IMR-90 (cell line): ENCODE results near the gene NLRC5. TPM values are rescaled to one million over a fixed set of nuclear protein-coding genes. Genes with fewer than 3 reads are reported as not detected.

ENCODE experiments used
- ATAC-seq: fragments of 200-7000 bp; cut with Tn5 transposase; 2 replicates; pipeline ENCODE4 v1.9.1; 2020; ENCODE audit warnings: low read depth, mild to moderate bottlenecking, moderate library complexity
- BruUV-seq: library from RNA; stranded (reverse); fragments of 400-500 nt; replicated peaks from 2 replicates; lab custom pipeline; 2021; lab: Mats Ljungman, UMichigan
- CTCF ChIA-PET: fragments of 300-600 bp; formaldehyde crosslinking; extraction: SDS; loops from one replicate; lab custom pipeline; 2021; ENCODE audit warnings: antibody characterized with exemption; lab: Yijun Ruan, JAX
- POLR2A ChIA-PET: fragments of 300-600 bp; sonication (Branson Sonifier 250); formaldehyde crosslinking; loops from one replicate; lab custom pipeline; 2022; ENCODE audit warnings: antibody characterized with exemption; ENCODE audit not compliant: unreplicated experiment; lab: Charles Lee
- DNase-seq: peaks from one replicate; pipeline ENCODE4 v3.0.0; 2013
- H2AFZ ChIP-seq: replicated peaks from 2 replicates; pipeline ENCODE3; 2013; ENCODE audit warnings: low read length, mild to moderate bottlenecking; ENCODE audit not compliant: poor library complexity
- H2AK5ac ChIP-seq: 2 replicates; pipeline ENCODE4 v1.6.1; 2013; ENCODE audit warnings: low read depth, low read length, inconsistent platforms
- H2AK9ac ChIP-seq: replicated peaks from 2 replicates; pipeline ENCODE3; 2013; ENCODE audit warnings: mild to moderate bottlenecking, low read depth, low read length, moderate library complexity; ENCODE audit not compliant: poor library complexity
- H2BK120ac ChIP-seq: 2 replicates; pipeline ENCODE4 v1.6.1; 2013; ENCODE audit warnings: low read depth, low read length, inconsistent platforms
- H2BK15ac ChIP-seq: 3 replicates; pipeline ENCODE4 v1.6.1; 2013; ENCODE audit warnings: low read depth, low read length, inconsistent platforms
- H2BK20ac ChIP-seq: 2 replicates; pipeline ENCODE4 v1.6.1; 2013; ENCODE audit warnings: low read depth, mild to moderate bottlenecking, inconsistent platforms, low read length, moderate library complexity
- H2BK5ac ChIP-seq: 2 replicates; pipeline ENCODE4 v1.6.1; 2013; ENCODE audit warnings: mild to moderate bottlenecking, low read depth, low read length, inconsistent platforms; ENCODE audit not compliant: poor library complexity, severe bottlenecking
- H3K14ac ChIP-seq: replicated peaks from 2 replicates; pipeline ENCODE4 v1.6.1; 2013; ENCODE audit warnings: low read depth, low read length, inconsistent platforms
- H3K18ac ChIP-seq: 2 replicates; pipeline ENCODE4 v1.6.1; 2013; ENCODE audit warnings: low read depth, low read length, control low read depth
- H3K23ac ChIP-seq: 2 replicates; pipeline ENCODE4 v1.6.1; 2013; ENCODE audit warnings: low read depth, low read length, inconsistent platforms
- H3K27ac ChIP-seq: 2 replicates; pipeline ENCODE4 v1.5.1; 2013; ENCODE audit warnings: mild to moderate bottlenecking, control low read depth, low read length; ENCODE audit not compliant: insufficient read depth
- H3K27me3 ChIP-seq: 2 replicates; pipeline ENCODE4 v1.6.1; 2013; ENCODE audit warnings: low read length; ENCODE audit not compliant: control insufficient read depth, insufficient read depth
- H3K36me3 ChIP-seq: 2 replicates; pipeline ENCODE4 v1.6.1; 2013; ENCODE audit warnings: low read length, mixed read lengths; ENCODE audit not compliant: control insufficient read depth, insufficient read depth
- H3K4ac ChIP-seq: 2 replicates; pipeline ENCODE4 v1.6.1; 2013; ENCODE audit warnings: low read depth, low read length, inconsistent platforms
- H3K4me1 ChIP-seq: 2 replicates; pipeline ENCODE4 v1.6.1; 2013; ENCODE audit warnings: low read length, mixed read lengths; ENCODE audit not compliant: control insufficient read depth, insufficient read depth
- H3K4me2 ChIP-seq: 2 replicates; pipeline ENCODE4 v1.6.1; 2013; ENCODE audit warnings: low read depth, mild to moderate bottlenecking, control low read depth, low read length, moderate library complexity
- H3K4me3 ChIP-seq: 2 replicates; pipeline ENCODE4 v1.5.1; 2013; ENCODE audit warnings: low read depth, mild to moderate bottlenecking, control low read depth, low read length, moderate library complexity; ENCODE audit not compliant: insufficient read depth
- H3K56ac ChIP-seq: 2 replicates; pipeline ENCODE4 v1.6.1; 2013; ENCODE audit warnings: low read length, inconsistent platforms; ENCODE audit not compliant: insufficient read depth; ENCODE audit errors: extremely low read depth
- H3K79me1 ChIP-seq, 2 experiments: 2 replicates each; pipeline ENCODE4 v1.6.1; 2013; ENCODE audit warnings: low read length in 2 of 2, inconsistent platforms in 1 of 2, low read depth in 1 of 2
- H3K9ac ChIP-seq: 2 replicates; pipeline ENCODE4 v1.6.1; 2013; ENCODE audit warnings: low read depth, low read length, control low read depth
- H3K9me1 ChIP-seq: 2 replicates; pipeline ENCODE4 v1.6.1; 2013; ENCODE audit warnings: low read length, inconsistent platforms; ENCODE audit not compliant: insufficient read depth
- H3K9me3 ChIP-seq: 2 replicates; pipeline ENCODE4 v1.6.1; 2013; ENCODE audit warnings: low read length; ENCODE audit not compliant: control insufficient read depth, insufficient read depth
- H4K20me1 ChIP-seq: 2 replicates; pipeline ENCODE4 v1.6.1; 2013; ENCODE audit warnings: low read length, inconsistent platforms; ENCODE audit not compliant: insufficient read depth
- H4K5ac ChIP-seq: 2 replicates; pipeline ENCODE4 v1.6.1; 2013; ENCODE audit warnings: mild to moderate bottlenecking, low read depth, low read length, control low read depth
- H4K8ac ChIP-seq, 2 experiments: 2 replicates each; pipeline ENCODE4 v1.6.1; 2013; ENCODE audit warnings: low read depth in 2 of 2, low read length in 2 of 2, control low read depth in 1 of 2, inconsistent platforms in 1 of 2
- H4K91ac ChIP-seq: 2 replicates; pipeline ENCODE4 v1.6.1; 2013; ENCODE audit warnings: low read depth, low read length, inconsistent platforms; ENCODE audit not compliant: insufficient read depth
- CEBPB ChIP-seq: IDR thresholded peaks from 2 replicates; pipeline ENCODE4 v1.6.1; 2012; ENCODE audit warnings: low read depth, low read length, improper control_type of control experiment
- MXI1 ChIP-seq: IDR thresholded peaks from 2 replicates; pipeline ENCODE4 v1.6.1; 2012; ENCODE audit warnings: low read depth, mild to moderate bottlenecking, low read length, moderate library complexity, borderline replicate concordance
- WGBS, 2 experiments: methylation state at CpG; one replicate each; pipeline versions ENCODE4 v1.1.5 to v1.1.7; 2013; ENCODE audit warnings: missing lambda C conversion rate in 2 of 2; ENCODE audit not compliant: insufficient read length in 1 of 2; ENCODE audit errors: extremely low coverage in 2 of 2; 5-methylcytosine and 5-hydroxymethylcytosine counted together
- dilution Hi-C: fragments of 300-500 bp; cut with HindIII; formaldehyde crosslinking; loops from one replicate; pipeline ENCODE4 v1.14.3; 2018; ENCODE audit warnings: low sequenced_read_pairs; ENCODE audit not compliant: unreplicated experiment
- in situ Hi-C: fragments of 300-500 bp; cut with MboI; formaldehyde crosslinking; loops from 3 replicates; pipeline ENCODE4 v1.14.3; 2019; ENCODE audit warnings: low sequenced_read_pairs, inconsistent platforms, mixed read lengths
- intact Hi-C: fragments of 100-400 bp; cut with micrococcal nuclease; formaldehyde crosslinking; loops from 2 replicates; pipeline ENCODE4 v1.10.0; 2022
- polyA plus RNA-seq, 3 experiments: library from polyadenylated mRNA; depleted of rRNA; stranded (reverse); fragments of >200 nt; gene quantifications; 2 replicates each; pipeline ENCODE4 v1.2.3, GENCODE V29; 2012; ENCODE audit warnings: low replicate concordance in 1 of 3
- total RNA-seq: library from RNA; depleted of rRNA; stranded (reverse); fragments of >200 nt; gene quantifications from 2 replicates; pipeline ENCODE4 v1.2.3, GENCODE V29; 2012

NLRC5 gene
- total and polyA plus RNA-seq, 2 of the 4 experiments (the other 2 are of a cell fraction), result 9.1 to 14.9 TPM

DNA sequence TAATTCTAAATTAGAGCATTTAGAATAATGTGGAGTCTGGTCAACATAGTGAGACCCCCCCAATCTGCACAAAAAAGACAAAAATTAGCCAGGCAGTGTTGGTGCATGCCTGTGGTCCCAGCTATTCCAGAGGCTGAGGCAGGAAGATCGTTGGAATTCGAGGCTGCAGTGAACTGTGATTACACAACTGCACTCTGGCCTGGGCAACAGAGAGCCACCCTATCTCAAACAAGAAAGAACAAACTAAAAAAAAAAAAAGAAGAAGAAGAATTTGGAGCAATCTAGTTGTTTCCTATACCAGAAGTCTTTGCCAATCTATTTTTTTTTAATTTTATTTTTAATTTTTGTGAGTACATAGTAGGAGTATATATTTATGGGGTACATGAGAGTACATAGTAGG, 21.6 kb upstream of the NLRC5 start:
- Histone ChIP-seq H3K4me3 (no peak overlapping the region), H3K4me2 (no peak overlapping the region), H3K9me3 (peaks cover 2% of the 10 kb centered on the region; the same call in 1 of the 2 replicates), H2AK9ac (no peak overlapping the region), H3K23ac (no peak overlapping the region), H3K4me1 (peaks cover 18% of the 10 kb centered on the region), H2BK120ac (no peak overlapping the region), H2BK5ac (no peak overlapping the region), H2AFZ (no peak overlapping the region), H3K27ac (no peak overlapping the region), H3K4ac (no peak overlapping the region), H4K5ac (no peak overlapping the region), H3K9me1 (peaks cover 10% of the 10 kb centered on the region), H3K79me1 (no peaks in the 10 kb centered on the region), H3K27me3 (peaks cover 3% of the 10 kb centered on the region; the same call in 1 of the 2 replicates), H4K91ac (no peak overlapping the region), H3K56ac (no peak overlapping the region), H2BK20ac (no peak overlapping the region), H2AK5ac (no peak overlapping the region), H3K14ac (no peak overlapping the region), H4K20me1 (no peaks in the 10 kb centered on the region), H3K9ac (no peak overlapping the region), H3K18ac (no peak overlapping the region), H4K8ac (no peak overlapping the region), H3K36me3 (no peaks in the 10 kb centered on the region), H2BK15ac (no peak overlapping the region)
- CTCF ChIA-PET, result interaction anchor here (0.6 kb wide), 1 partner anchor 66 kb away, joined by 4 read pairs; no protein-coding TSS in a partner anchor
- no CpG with 5 or more reads among the region's 2 CpGs for WGBS, 2 experiments
- no TSS peak for BruUV-seq
- no peak for DNase-seq
- no peak; the same call in 1 of the 2 replicates for ATAC-seq
- TF ChIP-seq MXI1, result no peak
- TF ChIP-seq CEBPB, result peak; percentile 42; the same call in 1 of the 2 replicates
- intact Hi-C loops, result loop anchor here (10.0 kb wide), 1 partner anchor 77 kb away; no protein-coding TSS in a partner anchor
- dilution Hi-C loops, result no loop called here
- POLR2A ChIA-PET, result no interaction called here
- in situ Hi-C loops, result no loop called here
